AG09319 (cell line): ENCODE measurements around the gene RTP5.

Source experiments
- DNase-seq: peaks from one replicate; pipeline ENCODE4 v3.0.0-alpha.2; 2010; ENCODE audit warnings: low read depth; ENCODE audit errors: extremely low read depth
- TF ChIP-seq, protein P1 (sequence below): IDR thresholded peaks from 2 replicates; pipeline ENCODE4 v1.5.1; 2011; ENCODE audit warnings: low read depth, mild to moderate bottlenecking, inconsistent platforms, low read length, moderate library complexity

Gene RTP5

DNA sequence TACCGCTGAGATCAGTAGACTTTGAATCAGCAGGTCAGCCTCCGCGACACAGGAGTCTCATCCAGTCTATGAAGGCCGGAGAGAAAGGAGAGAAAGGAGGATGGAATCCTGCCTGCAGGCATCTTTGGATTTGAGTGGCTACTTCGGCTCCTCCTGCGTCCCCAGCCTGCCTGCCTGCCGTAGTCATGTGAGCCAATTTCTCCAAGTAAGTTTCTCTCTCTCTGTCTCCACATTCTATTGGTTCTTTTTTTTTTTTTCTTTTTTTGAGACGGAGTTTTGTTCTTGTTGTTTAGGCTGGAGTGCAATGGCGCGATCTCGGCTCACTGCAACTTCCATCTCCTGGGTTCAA, 27.5 kb upstream of the RTP5 start:
- no peak for DNase-seq
- TF ChIP-seq, protein P1, sequence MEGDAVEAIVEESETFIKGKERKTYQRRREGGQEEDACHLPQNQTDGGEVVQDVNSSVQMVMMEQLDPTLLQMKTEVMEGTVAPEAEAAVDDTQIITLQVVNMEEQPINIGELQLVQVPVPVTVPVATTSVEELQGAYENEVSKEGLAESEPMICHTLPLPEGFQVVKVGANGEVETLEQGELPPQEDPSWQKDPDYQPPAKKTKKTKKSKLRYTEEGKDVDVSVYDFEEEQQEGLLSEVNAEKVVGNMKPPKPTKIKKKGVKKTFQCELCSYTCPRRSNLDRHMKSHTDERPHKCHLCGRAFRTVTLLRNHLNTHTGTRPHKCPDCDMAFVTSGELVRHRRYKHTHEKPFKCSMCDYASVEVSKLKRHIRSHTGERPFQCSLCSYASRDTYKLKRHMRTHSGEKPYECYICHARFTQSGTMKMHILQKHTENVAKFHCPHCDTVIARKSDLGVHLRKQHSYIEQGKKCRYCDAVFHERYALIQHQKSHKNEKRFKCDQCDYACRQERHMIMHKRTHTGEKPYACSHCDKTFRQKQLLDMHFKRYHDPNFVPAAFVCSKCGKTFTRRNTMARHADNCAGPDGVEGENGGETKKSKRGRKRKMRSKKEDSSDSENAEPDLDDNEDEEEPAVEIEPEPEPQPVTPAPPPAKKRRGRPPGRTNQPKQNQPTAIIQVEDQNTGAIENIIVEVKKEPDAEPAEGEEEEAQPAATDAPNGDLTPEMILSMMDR: no peak

DNA sequence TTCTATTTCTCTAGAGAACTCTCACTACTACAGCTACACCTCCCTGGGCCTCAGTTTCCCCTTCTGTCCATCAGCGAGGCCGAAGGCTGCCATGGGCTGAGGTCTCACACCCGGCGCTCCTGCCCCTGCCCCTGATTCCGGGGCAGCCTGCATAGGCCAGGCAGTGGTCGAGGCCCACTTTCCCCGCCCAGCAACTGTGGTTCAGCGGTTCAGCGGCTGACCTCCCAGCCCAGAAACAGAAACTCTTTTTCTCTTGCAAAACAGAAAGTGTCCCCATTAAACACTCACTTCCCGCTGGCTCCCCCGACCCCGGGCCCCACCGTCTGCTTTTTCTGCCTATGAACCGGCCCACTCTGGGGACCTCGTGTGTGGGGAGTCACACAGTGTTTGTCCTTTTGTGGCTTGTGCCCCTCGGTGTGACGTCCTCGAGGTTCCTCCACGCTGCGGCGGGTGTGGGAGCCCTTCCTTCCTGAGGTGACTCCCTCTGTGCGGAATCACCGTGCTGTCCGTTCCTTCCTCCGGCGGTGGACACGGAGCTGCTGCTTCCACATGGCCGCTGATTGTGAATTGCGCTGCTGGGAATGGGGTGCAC, 26.8 kb upstream of the RTP5 start:
- TF ChIP-seq, protein P1: no peak
- no peak for DNase-seq

DNA sequence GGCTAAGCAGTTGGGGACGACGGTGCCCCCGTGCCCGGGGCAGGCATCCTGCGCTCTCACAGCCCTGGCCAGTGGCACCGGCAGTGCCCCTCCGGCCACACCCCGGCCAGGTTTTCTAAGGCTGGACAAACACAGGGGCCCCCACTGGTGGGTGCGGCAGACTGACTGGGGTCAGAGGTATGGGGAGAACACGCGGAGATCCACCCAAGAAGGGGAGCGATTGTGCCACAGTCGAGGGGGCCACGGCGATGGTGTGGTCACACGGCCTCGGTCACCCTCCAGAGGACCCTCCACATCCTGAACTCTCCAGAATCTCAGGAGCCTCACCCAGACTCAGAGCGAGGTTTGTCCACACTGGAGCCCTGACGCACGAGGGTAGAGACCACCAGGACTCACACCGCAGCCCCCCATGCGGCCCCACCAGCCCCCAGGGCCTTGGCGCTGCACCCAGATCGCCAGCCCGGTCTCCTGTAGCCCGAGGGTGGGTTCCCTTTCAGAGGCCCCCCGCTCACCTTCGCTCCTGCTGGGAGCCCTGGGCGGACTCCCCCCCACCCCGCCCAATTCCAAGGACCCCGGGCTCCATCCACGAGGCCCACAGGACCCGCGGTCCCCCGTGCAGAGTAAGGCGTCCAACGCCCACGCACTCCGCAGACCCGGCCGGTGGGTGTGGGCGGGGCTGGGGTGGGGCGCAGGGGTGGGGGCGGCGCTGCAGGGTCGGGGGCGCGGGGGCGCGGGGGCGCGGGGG, 26.0 kb upstream of the RTP5 start:
- DNase-seq: no peak
- TF ChIP-seq, protein P1: no peak

DNA sequence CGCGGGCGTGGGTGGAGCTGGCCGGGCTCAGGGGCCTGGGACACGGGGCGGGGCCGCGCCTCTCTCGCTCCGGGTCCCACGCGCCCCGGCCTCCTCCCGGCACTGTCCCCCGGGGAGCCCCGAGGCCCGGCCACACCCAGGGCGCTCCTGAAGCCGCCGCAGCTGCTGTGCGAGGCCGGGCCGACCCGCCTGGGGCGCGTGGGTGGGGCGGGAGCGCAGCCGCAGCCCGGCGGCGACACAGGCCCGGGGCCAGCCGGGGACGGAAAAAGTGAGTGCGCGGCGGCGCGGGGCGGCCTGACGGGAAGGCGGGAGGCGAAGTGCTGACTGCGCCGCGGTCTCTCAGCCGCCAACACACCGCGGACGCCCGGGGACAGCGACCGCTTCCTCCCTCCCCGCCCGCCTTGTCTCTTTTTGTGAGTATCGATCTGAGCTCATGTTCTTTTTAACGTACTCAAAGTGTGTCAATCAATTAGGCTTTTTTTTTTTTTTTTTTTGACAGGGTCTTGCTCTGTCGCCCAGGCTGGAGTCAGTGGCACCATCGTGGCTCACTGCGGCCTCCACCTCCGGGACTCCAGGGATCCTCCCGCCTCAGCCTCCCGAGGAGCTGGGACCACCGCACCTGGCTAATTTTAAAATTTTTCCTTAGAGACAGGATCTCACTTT, 25.3 kb upstream of the RTP5 start:
- no peak for DNase-seq
- TF ChIP-seq, protein P1: no peak

DNA sequence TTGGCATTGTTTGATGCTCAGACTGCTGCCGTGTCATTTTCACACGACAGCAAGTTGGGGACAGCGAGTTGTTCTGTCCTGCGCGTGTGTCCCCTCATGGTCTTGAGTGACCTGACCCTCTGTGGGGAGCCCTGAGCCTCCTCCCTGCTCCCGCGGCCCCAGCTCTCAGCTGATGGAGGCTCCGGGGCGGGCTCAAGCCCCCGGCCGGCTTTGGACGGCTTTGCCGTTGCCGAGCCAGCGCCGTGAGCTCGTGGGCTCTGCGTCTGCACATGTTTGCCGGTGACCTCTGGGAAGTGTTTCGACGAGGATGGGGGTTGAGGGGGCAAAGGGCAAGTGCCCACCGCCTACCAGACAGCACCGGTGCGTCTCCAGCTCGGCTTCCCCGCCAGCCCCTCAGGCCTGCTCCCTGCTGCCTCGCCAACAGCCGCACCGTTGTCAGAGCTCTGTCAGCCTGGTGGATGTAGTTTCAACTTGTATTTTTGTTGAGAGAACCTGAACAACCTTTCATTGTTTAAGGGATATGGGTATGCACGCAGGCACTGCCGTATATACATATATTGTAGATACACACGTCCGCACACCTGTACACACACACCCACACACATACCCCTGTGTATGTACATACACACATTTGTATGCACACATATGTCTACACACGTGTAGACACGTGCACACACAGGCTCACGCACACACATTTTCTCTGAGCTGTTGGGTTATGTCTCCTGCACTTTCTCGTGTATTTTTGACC, 24.5 kb upstream of the RTP5 start:
- DNase-seq: no peak
- TF ChIP-seq, protein P1: no peak

DNA sequence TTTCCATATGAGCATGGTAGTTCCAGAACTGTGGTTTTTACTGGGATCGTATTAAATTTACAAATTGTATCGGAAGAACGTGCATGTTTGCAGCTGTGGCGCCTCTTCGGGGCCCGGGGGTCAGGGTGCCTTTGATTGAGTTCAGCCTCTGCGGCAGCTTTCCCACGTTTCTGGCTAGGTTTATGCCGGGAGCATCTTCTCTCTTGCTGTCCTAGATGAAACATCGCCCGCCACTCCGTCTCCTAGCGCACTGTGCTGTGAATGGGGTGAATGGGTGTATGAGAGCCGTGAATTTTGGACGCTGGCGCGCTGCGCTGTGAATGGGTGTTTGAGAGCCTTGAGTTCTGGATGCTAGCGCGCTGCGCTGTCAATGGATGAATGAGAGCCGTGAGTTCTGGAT, 23.1 kb upstream of the RTP5 start:
- no peak for DNase-seq
- TF ChIP-seq, protein P1: no peak
